ENCODE measurements around the gene SLC10A7. TPM values are rescaled to one million over a fixed set of nuclear protein-coding genes. Genes with fewer than 3 reads are reported as not detected.

SLC10A7 gene
- total RNA-seq, 1 donor from 2014 or later = 25.6 TPM

DNA sequence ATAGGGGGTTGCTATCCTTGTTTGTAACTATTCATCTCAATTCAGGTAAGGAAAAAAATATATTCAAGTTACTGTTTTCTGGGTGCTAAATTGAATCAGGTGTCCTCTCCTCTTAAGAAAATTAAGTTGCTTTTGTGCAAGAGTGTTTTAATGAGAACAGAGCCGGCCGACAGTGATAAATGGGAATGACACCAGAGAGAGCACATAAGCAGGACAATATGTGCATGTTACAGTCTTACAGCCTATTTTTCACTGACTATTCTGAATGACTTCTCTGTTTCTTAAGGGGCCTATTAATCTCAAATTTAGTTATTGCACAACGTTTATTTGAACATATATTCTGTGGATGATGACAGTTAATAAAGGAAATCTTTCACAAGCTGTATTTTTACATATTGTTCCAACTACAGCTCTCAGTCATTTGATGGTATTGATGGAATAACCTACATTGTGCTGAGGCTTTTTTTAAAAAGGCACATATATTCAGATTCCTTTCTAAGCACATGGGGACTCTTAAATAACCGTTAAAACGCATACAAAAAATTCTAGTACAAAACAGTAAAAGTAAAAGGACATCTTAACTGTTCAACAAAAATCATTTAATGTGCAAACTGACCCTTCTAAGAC lies 68.4 kb downstream of the SLC10A7 start:
- Mint-ChIP-seq H3K9me3 (peaks cover 26% of the 10 kb centered on the region), H3K36me3 (ENCODE audit: low read depth) (peaks cover 29% of the 10 kb centered on the region), H3K27ac (no peak overlapping the region), H3K4me1 (ENCODE audit: low read depth) (peaks cover 42% of the 10 kb centered on the region), H3K4me3 (ENCODE audit: low read depth) (no peak overlapping the region), H3K27me3 (ENCODE audit: low read depth) (no peaks in the 10 kb centered on the region)
- intact Hi-C loops (cut with micrococcal nuclease) = loop anchor here (10.0 kb wide), 1 partner anchor 968 kb away; the partner anchor contains the start of gene SMAD1
- no peak for DNase-seq (ENCODE audit: low spot score)

DNA sequence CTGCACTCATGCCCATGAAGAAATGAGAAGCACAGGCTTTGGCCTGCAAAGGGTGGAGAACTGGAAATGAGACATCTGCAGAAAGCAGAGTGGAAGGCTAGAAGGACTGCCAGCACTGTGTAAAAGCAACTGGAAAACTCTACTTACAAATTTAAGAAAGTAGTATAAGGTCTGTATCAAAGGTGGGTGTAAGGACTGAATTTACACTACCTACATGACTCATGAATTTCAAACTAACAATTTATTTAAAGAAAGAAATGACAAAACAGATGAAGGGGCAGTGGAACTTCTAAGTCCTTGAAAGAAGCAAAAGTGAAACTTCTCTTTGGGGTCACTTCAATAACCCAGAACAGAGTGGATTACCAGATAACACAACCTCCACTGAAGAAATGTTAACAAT lies 71.2 kb downstream of the SLC10A7 start:
- H3K4me3 Mint-ChIP-seq (ENCODE audit: low read depth) = peak overlapping the region; percentile 32
- no peak for DNase-seq (ENCODE audit: low spot score)
- H3K9me3 Mint-ChIP-seq = peaks cover 19% of the 10 kb centered on the region
- H3K36me3 Mint-ChIP-seq (ENCODE audit: low read depth) = peaks cover 26% of the 10 kb centered on the region
- intact Hi-C loops (cut with micrococcal nuclease) = loop anchor here (1.0 to 10.0 kb wide), 5 partner anchors 8 to 966 kb away; partner anchors contain the start of genes SLC10A7 and SMAD1
- H3K4me1 Mint-ChIP-seq (ENCODE audit: low read depth) = peaks cover 33% of the 10 kb centered on the region
- no peaks in the 10 kb centered on the region for H3K27me3 Mint-ChIP-seq (ENCODE audit: low read depth)
- H3K27ac Mint-ChIP-seq = peak overlapping the region; percentile 84

DNA sequence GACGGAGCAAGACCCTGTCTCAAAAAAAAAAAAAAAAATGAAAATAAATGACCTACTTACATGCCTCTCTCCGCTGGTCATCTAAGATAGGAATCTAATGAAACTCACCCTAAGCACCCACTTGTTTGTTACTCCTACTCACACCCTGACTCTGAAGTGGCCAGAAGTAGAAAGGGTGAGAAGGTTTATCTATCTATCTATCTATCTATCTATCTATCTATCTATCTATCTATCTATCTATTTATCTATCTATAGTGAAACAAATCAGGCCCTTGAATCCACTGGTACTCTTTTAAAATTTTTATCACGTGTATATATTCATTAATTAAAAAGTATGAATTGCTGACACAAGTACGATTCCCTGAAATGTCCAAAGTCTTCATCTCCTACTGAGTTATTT lies 75.2 kb downstream of the SLC10A7 start:
- H3K36me3 Mint-ChIP-seq (ENCODE audit: low read depth) = peaks cover 17% of the 10 kb centered on the region
- intact Hi-C loops (cut with micrococcal nuclease) = no loop called here
- H3K27ac Mint-ChIP-seq = no peak overlapping the region
- H3K4me3 Mint-ChIP-seq (ENCODE audit: low read depth) = no peak overlapping the region
- peaks cover 24% of the 10 kb centered on the region for H3K4me1 Mint-ChIP-seq (ENCODE audit: low read depth)
- H3K9me3 Mint-ChIP-seq = peaks cover 10% of the 10 kb centered on the region
- no peaks in the 10 kb centered on the region for H3K27me3 Mint-ChIP-seq (ENCODE audit: low read depth)
- DNase-seq (ENCODE audit: low spot score) = no peak

DNA sequence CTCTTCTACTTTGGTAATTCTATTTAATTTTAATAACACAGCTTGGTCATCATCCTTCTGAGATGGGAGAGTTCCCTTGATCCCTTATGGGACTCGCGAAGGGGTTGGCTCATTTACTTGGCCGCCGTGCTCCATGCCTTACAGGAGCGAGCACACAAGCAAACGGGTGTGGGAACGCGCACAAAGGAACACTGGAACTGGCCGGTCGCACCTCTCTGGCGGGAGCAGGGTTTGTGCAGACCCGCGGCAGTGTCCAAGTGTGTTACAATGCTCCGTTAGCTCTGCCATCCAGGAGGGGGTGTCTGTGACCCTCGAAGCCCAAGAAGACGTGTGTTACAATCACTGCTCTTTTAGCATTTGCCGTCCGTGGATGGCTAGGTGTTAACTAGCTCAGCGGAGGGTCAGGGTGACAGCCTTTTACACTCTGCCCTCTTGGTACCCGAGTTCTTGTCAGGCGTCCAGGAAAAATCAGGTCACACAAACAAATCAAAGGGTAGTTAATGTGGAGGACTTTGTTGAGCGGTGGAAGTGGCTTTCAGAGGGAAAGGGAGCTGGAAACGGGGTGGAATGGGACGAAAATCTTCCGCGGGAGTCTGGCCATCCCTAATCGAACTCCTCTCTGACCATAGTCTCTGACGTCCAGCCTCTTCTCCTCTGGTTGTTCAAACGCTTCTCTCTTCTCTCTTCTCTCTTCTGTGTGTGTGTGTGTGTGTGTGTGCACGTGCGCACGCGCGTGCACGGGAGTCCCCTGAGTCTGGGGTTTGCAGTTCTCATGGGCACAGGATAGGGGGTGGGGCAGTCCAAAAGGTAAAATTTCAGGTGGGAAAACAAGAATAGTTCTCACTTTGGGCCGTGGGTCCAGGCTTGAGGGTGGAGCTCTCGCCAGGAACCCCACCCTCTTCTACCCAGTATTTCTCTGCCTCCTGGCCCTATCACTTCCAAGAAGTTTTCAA lies 76.3 kb downstream of the SLC10A7 start:
- no peak overlapping the region for H3K4me3 Mint-ChIP-seq (ENCODE audit: low read depth)
- peaks cover 14% of the 10 kb centered on the region for H3K4me1 Mint-ChIP-seq (ENCODE audit: low read depth)
- intact Hi-C loops (cut with micrococcal nuclease) = no loop called here

DNA sequence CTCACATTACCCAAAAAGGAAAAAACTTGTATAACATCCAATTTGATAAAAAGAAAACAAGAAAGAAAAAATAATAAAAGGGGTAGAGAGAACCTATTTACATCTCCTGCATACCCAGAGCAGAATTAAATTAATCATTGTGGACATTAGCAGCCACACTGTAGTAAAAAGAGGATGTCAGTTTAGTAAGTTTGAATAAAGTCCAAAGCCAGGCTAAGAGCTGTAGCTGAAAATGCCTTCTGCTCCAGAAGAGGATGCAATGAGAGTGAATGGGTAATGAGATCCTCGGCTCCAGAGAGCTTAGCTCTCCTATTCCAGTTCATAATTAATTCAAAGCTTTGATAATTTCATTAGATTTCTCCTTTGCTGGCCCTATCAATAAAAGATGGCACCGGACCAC lies 78.2 kb downstream of the SLC10A7 start:
- Mint-ChIP-seq H3K27me3 (ENCODE audit: low read depth) (no peaks in the 10 kb centered on the region), H3K4me1 (ENCODE audit: low read depth) (no peaks in the 10 kb centered on the region), H3K36me3 (ENCODE audit: low read depth) (peaks cover 8% of the 10 kb centered on the region), H3K4me3 (ENCODE audit: low read depth) (no peak overlapping the region), H3K27ac (no peak overlapping the region), H3K9me3 (no peaks in the 10 kb centered on the region)
- intact Hi-C loops (cut with micrococcal nuclease) = no loop called here
- DNase-seq (ENCODE audit: low spot score) = no peak

More for the DNA sequence above, 76.3 kb downstream of the SLC10A7 start:
- no peak for DNase-seq (ENCODE audit: low spot score)
- no peaks in the 10 kb centered on the region for H3K9me3 Mint-ChIP-seq
- H3K27ac Mint-ChIP-seq = no peak overlapping the region
- peaks cover 8% of the 10 kb centered on the region for H3K36me3 Mint-ChIP-seq (ENCODE audit: low read depth)
- no peaks in the 10 kb centered on the region for H3K27me3 Mint-ChIP-seq (ENCODE audit: low read depth)

DNA sequence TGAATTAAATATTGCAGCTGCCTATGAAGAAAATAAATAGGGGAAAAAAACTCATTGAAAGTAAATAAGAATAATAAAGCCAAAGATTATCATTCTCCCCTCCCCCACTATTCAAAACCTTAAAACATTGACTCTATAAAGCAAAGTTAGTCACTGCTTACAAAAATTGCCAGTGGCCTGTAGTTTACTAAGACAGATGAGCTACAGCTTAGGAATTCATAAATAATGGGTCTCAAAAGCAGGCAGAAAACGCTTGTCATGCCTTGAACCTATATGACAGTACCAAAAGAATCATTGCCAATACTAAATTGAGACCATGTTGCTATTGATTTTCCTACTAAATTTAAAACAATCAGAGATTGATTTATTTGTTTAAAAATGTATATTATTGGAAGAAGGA lies 78.9 kb downstream of the SLC10A7 start:
- Mint-ChIP-seq H3K36me3 (ENCODE audit: low read depth) (peaks cover 8% of the 10 kb centered on the region), H3K9me3 (no peaks in the 10 kb centered on the region), H3K4me1 (ENCODE audit: low read depth) (peaks cover 4% of the 10 kb centered on the region), H3K27ac (no peak overlapping the region), H3K27me3 (ENCODE audit: low read depth) (no peaks in the 10 kb centered on the region), H3K4me3 (ENCODE audit: low read depth) (no peak overlapping the region)
- no peak for DNase-seq (ENCODE audit: low spot score)
- intact Hi-C loops (cut with micrococcal nuclease) = no loop called here

DNA sequence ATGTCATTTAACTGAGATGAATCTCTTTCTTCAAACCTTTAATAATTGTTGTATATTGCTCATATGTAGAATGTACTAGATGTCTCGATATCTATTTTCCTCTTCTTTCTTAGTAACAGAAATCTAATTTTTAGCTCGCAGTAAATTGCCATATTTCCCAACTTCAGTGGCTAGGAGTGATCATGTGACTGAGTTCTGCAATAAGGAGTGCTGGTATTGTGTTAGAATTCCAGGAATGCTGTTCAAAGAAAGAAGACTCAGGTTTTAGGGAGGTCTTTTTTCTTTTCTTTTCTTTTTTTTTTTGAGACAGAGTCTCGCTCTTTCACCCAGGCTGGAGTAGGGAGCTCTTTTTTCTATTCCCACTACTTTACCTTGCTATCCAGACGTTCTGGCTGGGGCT lies 81.7 kb downstream of the SLC10A7 start:
- peaks cover 4% of the 10 kb centered on the region for H3K4me1 Mint-ChIP-seq (ENCODE audit: low read depth)
- H3K27me3 Mint-ChIP-seq (ENCODE audit: low read depth) = no peaks in the 10 kb centered on the region
- no peak for DNase-seq (ENCODE audit: low spot score)
- H3K36me3 Mint-ChIP-seq (ENCODE audit: low read depth) = no peaks in the 10 kb centered on the region
- no peak overlapping the region for H3K27ac Mint-ChIP-seq
- H3K4me3 Mint-ChIP-seq (ENCODE audit: low read depth) = no peak overlapping the region
- no peaks in the 10 kb centered on the region for H3K9me3 Mint-ChIP-seq
- intact Hi-C loops (cut with micrococcal nuclease) = no loop called here

DNA sequence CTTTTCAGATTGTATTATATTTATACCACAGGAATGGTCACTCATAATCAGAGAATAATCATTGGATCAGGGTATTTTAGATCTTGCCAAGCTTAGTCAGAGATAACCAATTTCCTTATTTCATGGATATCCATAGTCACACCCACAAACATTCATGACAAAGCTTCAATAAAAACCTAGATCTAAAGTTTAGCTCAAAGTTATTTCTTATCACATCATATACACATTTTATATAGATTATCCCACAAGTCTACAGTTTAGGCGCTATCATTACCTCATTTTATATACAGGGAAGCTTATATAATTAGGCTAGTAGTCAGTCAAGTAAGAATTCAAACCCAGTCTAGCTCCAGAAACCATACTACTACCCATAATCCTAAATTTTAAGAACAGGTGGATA lies 82.3 kb downstream of the SLC10A7 start:
- no peak for DNase-seq (ENCODE audit: low spot score)
- intact Hi-C loops (cut with micrococcal nuclease) = no loop called here
- H3K36me3 Mint-ChIP-seq (ENCODE audit: low read depth) = no peaks in the 10 kb centered on the region
- no peaks in the 10 kb centered on the region for H3K27me3 Mint-ChIP-seq (ENCODE audit: low read depth)
- H3K9me3 Mint-ChIP-seq = no peaks in the 10 kb centered on the region
- no peak overlapping the region for H3K4me3 Mint-ChIP-seq (ENCODE audit: low read depth)
- peaks cover 4% of the 10 kb centered on the region for H3K4me1 Mint-ChIP-seq (ENCODE audit: low read depth)
- H3K27ac Mint-ChIP-seq = no peak overlapping the region

DNA sequence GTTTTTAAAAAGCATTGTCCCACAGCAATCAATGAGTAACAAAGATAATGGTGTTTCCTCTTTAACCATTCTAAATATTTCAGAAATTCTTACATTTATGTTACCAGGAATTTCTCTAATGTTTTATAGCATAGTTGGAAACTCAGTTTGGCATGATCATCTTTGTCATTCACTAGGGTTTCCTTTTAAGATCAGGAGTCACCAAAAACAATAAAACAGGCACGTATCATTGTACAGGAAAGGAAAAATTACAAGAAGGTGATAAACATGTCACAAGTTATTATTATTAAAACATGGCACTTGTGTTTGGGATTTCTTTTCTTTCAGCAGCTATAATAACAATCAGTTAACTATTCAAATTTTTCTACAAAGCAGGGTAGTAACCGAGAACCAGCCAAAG lies 84.0 kb downstream of the SLC10A7 start:
- Mint-ChIP-seq H3K27ac (no peak overlapping the region), H3K27me3 (ENCODE audit: low read depth) (no peaks in the 10 kb centered on the region), H3K9me3 (no peaks in the 10 kb centered on the region), H3K36me3 (ENCODE audit: low read depth) (no peaks in the 10 kb centered on the region), H3K4me1 (ENCODE audit: low read depth) (peaks cover 4% of the 10 kb centered on the region), H3K4me3 (ENCODE audit: low read depth) (no peak overlapping the region)
- no peak for DNase-seq (ENCODE audit: low spot score)
- intact Hi-C loops (cut with micrococcal nuclease) = no loop called here

DNA sequence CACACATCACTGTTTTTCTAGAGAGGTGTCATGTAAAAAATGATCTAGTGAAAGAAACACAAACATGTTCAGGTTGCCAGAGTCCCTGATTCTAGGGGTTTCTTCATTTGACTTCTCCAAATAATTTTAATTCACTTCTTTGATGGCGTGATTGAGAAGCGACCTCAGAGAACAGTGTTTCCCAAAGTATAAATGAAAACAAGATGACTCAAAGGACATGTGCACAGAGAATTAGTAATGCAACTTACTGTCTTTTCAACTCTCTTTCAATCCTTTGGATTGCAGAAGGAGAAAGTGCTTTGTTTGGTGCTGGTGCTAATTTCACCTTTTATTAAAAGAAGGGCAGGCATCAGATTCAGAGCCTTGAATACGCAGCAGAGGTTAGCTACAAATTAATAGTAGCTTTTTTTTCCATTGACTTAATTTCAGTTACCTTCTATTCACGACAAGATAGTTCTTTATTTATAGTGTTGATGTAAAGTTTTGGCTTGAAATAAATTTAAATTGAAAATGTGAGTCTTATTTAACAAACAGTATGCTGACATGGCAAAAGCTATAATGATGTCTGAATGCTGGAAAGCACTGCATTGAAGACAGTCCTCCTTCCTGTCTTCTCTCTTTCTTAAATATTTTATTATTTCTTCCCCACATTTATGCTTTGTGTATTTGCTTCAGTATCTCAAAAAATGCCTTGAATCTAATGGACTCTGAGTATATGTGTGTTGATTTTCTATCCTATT lies 85.1 kb downstream of the SLC10A7 start:
- no peak overlapping the region for H3K27ac Mint-ChIP-seq
- peaks cover 4% of the 10 kb centered on the region for H3K4me1 Mint-ChIP-seq (ENCODE audit: low read depth)
- no peaks in the 10 kb centered on the region for H3K9me3 Mint-ChIP-seq
- no peaks in the 10 kb centered on the region for H3K36me3 Mint-ChIP-seq (ENCODE audit: low read depth)
- no peaks in the 10 kb centered on the region for H3K27me3 Mint-ChIP-seq (ENCODE audit: low read depth)
- no peak overlapping the region for H3K4me3 Mint-ChIP-seq (ENCODE audit: low read depth)
- no peak for DNase-seq (ENCODE audit: low spot score)
- intact Hi-C loops (cut with micrococcal nuclease) = no loop called here

DNA sequence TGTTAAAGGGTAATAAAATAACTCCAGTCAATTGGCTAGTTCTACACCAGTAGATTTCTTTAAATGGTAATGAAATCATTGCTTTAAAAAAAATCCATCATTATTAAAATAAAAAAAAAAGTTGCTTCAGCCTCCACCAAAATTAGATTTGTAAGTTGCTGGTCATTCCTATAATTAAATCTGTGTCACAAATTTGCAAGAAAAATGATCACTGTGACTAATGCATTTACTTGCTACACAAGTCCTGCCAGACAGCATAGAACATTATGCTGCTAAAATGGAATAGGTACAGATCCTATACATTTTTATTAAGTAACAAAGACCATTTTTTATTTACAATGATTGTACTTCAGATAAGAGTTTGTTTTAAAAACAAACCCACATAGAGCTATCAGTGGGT lies 85.8 kb downstream of the SLC10A7 start:
- Mint-ChIP-seq H3K4me1 (ENCODE audit: low read depth) (peaks cover 4% of the 10 kb centered on the region), H3K27me3 (ENCODE audit: low read depth) (no peaks in the 10 kb centered on the region), H3K36me3 (ENCODE audit: low read depth) (no peaks in the 10 kb centered on the region), H3K4me3 (ENCODE audit: low read depth) (no peak overlapping the region), H3K27ac (no peak overlapping the region), H3K9me3 (no peaks in the 10 kb centered on the region)
- no peak for DNase-seq (ENCODE audit: low spot score)
- intact Hi-C loops (cut with micrococcal nuclease) = no loop called here

DNA sequence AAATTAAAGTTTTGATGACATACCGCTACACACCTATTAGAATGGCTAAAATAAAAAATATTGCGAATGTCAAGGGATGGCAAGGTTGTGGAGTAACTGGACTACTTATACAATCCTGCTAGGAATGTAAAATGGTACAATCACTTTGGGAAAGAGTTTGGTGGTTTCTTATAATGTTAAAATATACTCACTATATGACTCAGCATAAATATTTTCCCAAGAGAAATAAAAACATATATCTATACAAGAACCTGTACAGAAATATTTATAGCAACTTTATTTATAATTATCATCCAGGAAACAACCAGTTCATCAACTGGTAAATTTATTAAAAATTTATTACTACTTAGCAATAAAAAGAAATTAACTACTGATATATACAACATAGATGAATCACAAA lies 89.7 kb downstream of the SLC10A7 start:
- Mint-ChIP-seq H3K4me1 (ENCODE audit: low read depth) (no peaks in the 10 kb centered on the region), H3K4me3 (ENCODE audit: low read depth) (no peak overlapping the region), H3K27ac (no peak overlapping the region), H3K27me3 (ENCODE audit: low read depth) (no peaks in the 10 kb centered on the region), H3K9me3 (no peaks in the 10 kb centered on the region), H3K36me3 (ENCODE audit: low read depth) (no peaks in the 10 kb centered on the region)
- intact Hi-C loops (cut with micrococcal nuclease) = no loop called here
- DNase-seq (ENCODE audit: low spot score) = no peak

Data from activated T-helper 2 cell treated with anti-CD3 and anti-CD28 coated beads, Interferon-gamma antibody, Interleukin-2, Interleukin-4, amounts not matched to agents 10 μg/mL and 5 μg/mL and 100 μg/mL, durations not matched to agents 14 hours and 24 hours and 36 hours (primary cell).